T47D (cell line): Measurements from ENCODE around the gene NOMO2.
"Not testable (repeated sequence)": the region's sequence is repeated elsewhere in the genome, so short reads cannot be mapped to it uniquely, and the experiment has no call there.

Source experiments
- DNase-seq, 2 experiments: peaks; one replicate each; pipeline versions ENCODE4 v3.0.0 to v3.0.0-alpha.2; 2011 to 2012; ENCODE audit warnings: low read depth in 1 of 2, low spot score in 1 of 2
- JUND ChIP-seq: IDR thresholded peaks from 2 replicates; pipeline ENCODE4 v1.6.1; 2012; ENCODE audit warnings: low read depth
- in situ Hi-C: cut with HindIII; loops from 2 replicates; pipeline ENCODE4 v1.10.0; 2016; ENCODE audit warnings: low sequenced_read_pairs, low pct_unique_long_range_greater_than_20kb

The NOMO2 gene

GRCh38 chr16:18582902-18583301 is 21.0 kb upstream of the NOMO2 start:
- no peak for DNase-seq
- in situ Hi-C loops = no loop called here
- TF ChIP-seq JUND = no peak

- in situ Hi-C loops, DNase-seq: not testable (repeated sequence)
Measured at GRCh38 chr16:18580396-18580795, 18.5 kb upstream of the NOMO2 start.

- in situ Hi-C loops, DNase-seq: not testable (repeated sequence)
Measured at GRCh38 chr16:18579261-18579660, 17.4 kb upstream of the NOMO2 start.

GRCh38 chr16:18577942-18578341 is 16.0 kb upstream of the NOMO2 start:
- in situ Hi-C loops, DNase-seq: not testable (repeated sequence)

- in situ Hi-C loops, DNase-seq: not testable (repeated sequence)
Measured at GRCh38 chr16:18575945-18576344, 14.0 kb upstream of the NOMO2 start.

GRCh38 chr16:18575298-18575917 is 13.5 kb upstream of the NOMO2 start:
- in situ Hi-C loops = not testable (repeated sequence)

GRCh38 chr16:18573887-18574286 is 12.0 kb upstream of the NOMO2 start:
- DNase-seq, in situ Hi-C loops: not testable (repeated sequence)

More at GRCh38 chr16:18575298-18575917, 13.5 kb upstream of the NOMO2 start:
- DNase-seq = not testable (repeated sequence)

- in situ Hi-C loops, DNase-seq: not testable (repeated sequence)
Measured at GRCh38 chr16:18572973-18573372, 11.1 kb upstream of the NOMO2 start.

GRCh38 chr16:18571307-18571850 is 9.5 kb upstream of the NOMO2 start:
- in situ Hi-C loops, DNase-seq: not testable (repeated sequence)

- in situ Hi-C loops, DNase-seq: not testable (repeated sequence)
Measured at GRCh38 chr16:18570529-18571306, 8.8 kb upstream of the NOMO2 start.

- DNase-seq, in situ Hi-C loops: not testable (repeated sequence)
Measured at GRCh38 chr16:18560416-18561220, 1.3 kb downstream of the NOMO2 start.

- DNase-seq, in situ Hi-C loops: not testable (repeated sequence)
Measured at GRCh38 chr16:18553671-18554070, 8.2 kb downstream of the NOMO2 start.

- in situ Hi-C loops, DNase-seq: not testable (repeated sequence)
Measured at GRCh38 chr16:18547382-18547781, 14.5 kb downstream of the NOMO2 start.

- in situ Hi-C loops, DNase-seq: not testable (repeated sequence)
Measured at GRCh38 chr16:18546853-18547252, 15.0 kb downstream of the NOMO2 start.

- DNase-seq, in situ Hi-C loops: not testable (repeated sequence)
Measured at GRCh38 chr16:18544232-18545081, 17.4 kb downstream of the NOMO2 start.

- DNase-seq, in situ Hi-C loops: not testable (repeated sequence)
Measured at GRCh38 chr16:18541912-18542311, 20.0 kb downstream of the NOMO2 start.

- DNase-seq, in situ Hi-C loops: not testable (repeated sequence)
Measured at GRCh38 chr16:18537004-18537403, 24.9 kb downstream of the NOMO2 start.
